OCI-LY7 (cell line): ENCODE data around the gene TMEM239. TPM values are rescaled to one million over a fixed set of nuclear protein-coding genes. Genes with fewer than 3 reads are reported as not detected.
A peak's percentile ranks its signal among the peaks of the same experiment; 100 is the strongest.
"Not testable (repeated sequence)": the region's sequence is repeated elsewhere in the genome, so short reads cannot be mapped to it uniquely, and the experiment has no call there.

Experiments
- BruUV-seq: library from RNA; stranded (reverse); fragments of 400-500 nt; replicated peaks from 2 replicates; lab custom pipeline; 2021; lab: Mats Ljungman, UMichigan
- CTCF ChIA-PET: fragments of 300-600 bp; sonication (Branson Sonifier 250); formaldehyde crosslinking; loops from one replicate; lab custom pipeline; 2022; ENCODE audit warnings: antibody characterized with exemption; ENCODE audit not compliant: unreplicated experiment; lab: Charles Lee
- POLR2A ChIA-PET: fragments of 300-600 bp; sonication (Branson Sonifier 250); formaldehyde crosslinking; loops from one replicate; lab custom pipeline; 2022; ENCODE audit warnings: antibody characterized with exemption; lab: Charles Lee
- DNase-seq: peaks from one replicate; pipeline ENCODE4 v3.0.0-alpha.2; 2015; ENCODE audit warnings: low spot score
- H2AFZ ChIP-seq: fragments of 200-600 bp; sonication (generic), shearing (Covaris generic); 2 replicates; pipeline ENCODE4 v1.6.1; 2014; ENCODE audit warnings: mild to moderate bottlenecking, antibody characterized with exemption, low read length, moderate library complexity
- H3K27ac ChIP-seq: fragments of 200-600 bp; sonication (generic); 2 replicates; pipeline ENCODE4 v1.5.1; 2014; ENCODE audit warnings: mixed run types, low read depth, mild to moderate bottlenecking, moderate library complexity, low read length, inconsistent platforms; ENCODE audit not compliant: poor library complexity, severe bottlenecking
- H3K36me3 ChIP-seq: fragments of 200-600 bp; sonication (generic); 2 replicates; pipeline ENCODE4 v1.6.1; 2014; ENCODE audit warnings: mild to moderate bottlenecking, antibody characterized with exemption, low read length, moderate library complexity, mixed read lengths; ENCODE audit not compliant: insufficient read depth
- H3K4me1 ChIP-seq: fragments of 200-600 bp; sonication (generic); 2 replicates; pipeline ENCODE4 v1.5.1; 2014; ENCODE audit warnings: mild to moderate bottlenecking, low read length; ENCODE audit not compliant: insufficient read depth, poor library complexity, severe bottlenecking
- H3K4me2 ChIP-seq: fragments of 200-600 bp; sonication (generic); 2 replicates; pipeline ENCODE4 v1.6.1; 2014; ENCODE audit warnings: mild to moderate bottlenecking, low read length
- H3K4me3 ChIP-seq: fragments of 200-600 bp; sonication (generic); 2 replicates; pipeline ENCODE4 v1.5.1; 2014; ENCODE audit warnings: mild to moderate bottlenecking, low read depth, low read length; ENCODE audit not compliant: poor library complexity, severe bottlenecking
- H3K79me2 ChIP-seq: fragments of 200-600 bp; sonication (generic); 2 replicates; pipeline ENCODE4 v1.6.1; 2016; ENCODE audit warnings: low read depth, mild to moderate bottlenecking, low read length, moderate library complexity, mixed read lengths; ENCODE audit not compliant: insufficient read depth
- H3K9me2 ChIP-seq: fragments of 200-600 bp; sonication (generic); 2 replicates; pipeline ENCODE4 v1.6.1; 2016; ENCODE audit warnings: mild to moderate bottlenecking, low read length, mixed read lengths; ENCODE audit not compliant: insufficient read depth
- H3K9me3 ChIP-seq: fragments of 200-600 bp; sonication (generic); 2 replicates; pipeline ENCODE4 v1.6.1; 2014; ENCODE audit warnings: mild to moderate bottlenecking, mixed run types, low read length, mixed read lengths
- H4K20me1 ChIP-seq: fragments of 200-600 bp; sonication (generic); 2 replicates; pipeline ENCODE4 v1.6.1; 2014; ENCODE audit warnings: mild to moderate bottlenecking, antibody characterized with exemption, low read length, moderate library complexity, mixed read lengths; ENCODE audit not compliant: insufficient read depth
- CTCF ChIP-seq: fragments of 200-600 bp; sonication (generic); conservative IDR thresholded peaks from 2 replicates; pipeline ENCODE4 v1.5.1; 2014; ENCODE audit warnings: mild to moderate bottlenecking, antibody characterized with exemption, low read length, moderate library complexity, mixed read lengths
- EZH2phosphoT487 ChIP-seq: fragments of 200-600 bp; sonication (generic); IDR thresholded peaks from 2 replicates; pipeline ENCODE4 v1.6.1; 2018; ENCODE audit warnings: low read depth, borderline replicate concordance, mild to moderate bottlenecking, mixed run types, antibody characterized with exemption, low read length, moderate library complexity, mixed read lengths
- intact Hi-C: fragments of 100-400 bp; cut with micrococcal nuclease; formaldehyde crosslinking; loops from one replicate; pipeline ENCODE4 v1.10.0; 2022; ENCODE audit not compliant: unreplicated experiment
- total RNA-seq, 2 experiments: library from RNA; depleted of rRNA in 1 of 2; stranded (reverse); fragments of >200 nt in 1 of 2; shearing (Covaris generic) in 1 of 2; gene quantifications; 2 replicates each; pipeline ENCODE4 v1.2.3, GENCODE V29; 2014 to 2022

The TMEM239 gene
- total RNA-seq, 2 experiments from 2014 or later = not detected

DNA sequence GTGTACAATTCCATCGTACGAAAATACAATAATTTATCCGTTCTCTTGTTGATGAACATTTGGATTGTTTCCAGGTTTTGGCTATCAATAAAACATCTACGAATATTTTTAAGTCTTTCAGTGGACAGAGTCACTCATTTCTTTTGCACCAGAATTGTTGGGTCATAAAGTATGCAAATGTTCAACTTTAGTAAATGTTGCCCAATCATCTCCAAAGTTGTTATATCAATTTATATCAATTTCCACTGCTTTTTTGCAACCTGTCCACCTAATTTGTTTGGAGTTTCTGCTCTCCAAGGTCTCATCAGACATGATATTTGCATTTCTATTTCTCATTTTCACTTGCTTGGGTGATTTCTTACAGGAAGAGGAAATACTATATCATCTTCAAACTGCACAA lies 10.5 kb downstream of the TMEM239 start:
- Histone ChIP-seq H3K4me1 (peaks cover 8% of the 10 kb centered on the region), H4K20me1 (no peaks in the 10 kb centered on the region), H3K9me2 (no peaks in the 10 kb centered on the region), H3K4me2 (peak overlapping the region; percentile 33; the same call in 1 of the 2 replicates), H2AFZ (no peak overlapping the region), H3K36me3 (no peaks in the 10 kb centered on the region), H3K79me2 (no peaks in the 10 kb centered on the region), H3K4me3 (no peak overlapping the region), H3K27ac (no peak overlapping the region), H3K9me3 (0 out of 2 replicates have a peak, but pooled peaks cover 5% of the 10 kb centered on the region)
- intact Hi-C loops = no loop called here
- DNase-seq = no peak
- TF ChIP-seq EZH2phosphoT487 (no peak), CTCF (no peak)
- BruUV-seq = no TSS peak
- CTCF ChIA-PET = no interaction called here
- POLR2A ChIA-PET = no interaction called here

GRCh38 chr20:2829376-2829775 lies 13.2 kb downstream of the TMEM239 start:
- no peak for TF ChIP-seq EZH2phosphoT487
- TF ChIP-seq CTCF = no peak
- H3K4me1 ChIP-seq = peaks cover 8% of the 10 kb centered on the region
- POLR2A ChIA-PET = no interaction called here
- no peak for DNase-seq
- no peak overlapping the region for H3K27ac ChIP-seq
- H4K20me1 ChIP-seq = no peaks in the 10 kb centered on the region
- H3K4me2 ChIP-seq = no peak overlapping the region
- no peak overlapping the region for H2AFZ ChIP-seq
- H3K9me3 ChIP-seq = 0 out of 2 replicates have a peak, but pooled peaks cover 5% of the 10 kb centered on the region
- intact Hi-C loops = no loop called here
- no peaks in the 10 kb centered on the region for H3K36me3 ChIP-seq
- H3K9me2 ChIP-seq = no peaks in the 10 kb centered on the region
- CTCF ChIA-PET = no interaction called here
- no peaks in the 10 kb centered on the region for H3K79me2 ChIP-seq
- no peak overlapping the region for H3K4me3 ChIP-seq
- no TSS peak for BruUV-seq

DNA sequence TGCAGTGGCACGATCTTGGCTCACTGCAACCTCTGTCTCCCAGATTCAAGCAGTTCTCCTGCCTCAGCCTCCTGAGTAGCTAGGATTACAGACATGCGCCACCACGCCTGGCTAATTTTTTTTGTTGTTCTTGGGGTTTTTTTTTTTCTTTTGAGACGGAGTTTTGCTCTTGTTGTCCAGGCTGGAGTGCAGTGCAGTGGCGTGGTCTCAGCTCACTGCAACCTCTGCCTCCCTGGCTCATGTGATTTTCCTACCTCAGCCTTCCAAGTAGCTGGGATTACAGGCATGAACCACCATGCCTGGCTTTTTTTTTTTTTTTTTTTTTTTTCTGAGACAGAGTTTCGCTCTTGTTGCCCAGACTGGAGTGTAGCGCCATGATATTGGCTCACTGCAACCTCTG lies 15.0 kb downstream of the TMEM239 start:
- POLR2A ChIA-PET = interaction anchor here (0.7 kb wide), 1 partner anchor 89 kb away, joined by 8 read pairs; no protein-coding TSS in a partner anchor
- H2AFZ ChIP-seq, BruUV-seq, H3K4me3 ChIP-seq, CTCF ChIA-PET, H3K79me2 ChIP-seq, H3K4me1 ChIP-seq, H3K27ac ChIP-seq, H3K36me3 ChIP-seq, intact Hi-C loops, H4K20me1 ChIP-seq, H3K4me2 ChIP-seq, DNase-seq, H3K9me2 ChIP-seq, H3K9me3 ChIP-seq: not testable (repeated sequence)
